H1 (cell line): Measurements from ENCODE around the gene S100A13.

ENCODE experiments used
- BRCA1 ChIP-seq: IDR thresholded peaks from 2 replicates; pipeline ENCODE4 v1.6.1; 2012; ENCODE audit warnings: low read depth, low read length, improper control_type of control experiment
- CHD2 ChIP-seq: IDR thresholded peaks from 2 replicates; pipeline ENCODE4 v1.6.1; 2012; ENCODE audit warnings: low read length, improper control_type of control experiment
- CTCF ChIP-seq, 3 experiments: IDR thresholded peaks; 1 replicate in 2 of 3; 2 replicates in 1 of 3; pipeline versions ENCODE4 v1.5.1 to v1.6.1; 2011; ENCODE audit warnings: low read length in 3 of 3, mild to moderate bottlenecking in 3 of 3, inconsistent platforms in 2 of 3, low read depth in 1 of 3, moderate library complexity in 1 of 3; ENCODE audit not compliant: insufficient read depth in 1 of 3; ENCODE audit errors: control extremely low read depth in 1 of 3
- EP300 ChIP-seq, 2 experiments: IDR thresholded peaks; 1 replicate in 1 of 2; 2 replicates in 1 of 2; pipeline ENCODE4 v1.6.1; 2011 to 2012; ENCODE audit warnings: low read depth in 2 of 2, low read length in 2 of 2, mild to moderate bottlenecking in 2 of 2, borderline replicate concordance in 1 of 2, inconsistent platforms in 1 of 2, moderate library complexity in 1 of 2
- EZH2 ChIP-seq: fragments of 200-600 bp; sonication (generic); IDR thresholded peaks from 2 replicates; pipeline ENCODE4 v1.7.1; 2012; ENCODE audit warnings: low read depth, mild to moderate bottlenecking, moderate library complexity, low read length, inconsistent platforms; ENCODE audit not compliant: severe bottlenecking
- GABPA ChIP-seq: IDR thresholded peaks from 2 replicates; pipeline ENCODE4 v1.6.1; 2011; ENCODE audit warnings: mild to moderate bottlenecking, low read length, moderate library complexity, borderline replicate concordance; ENCODE audit not compliant: insufficient read depth
- MAFK ChIP-seq: IDR thresholded peaks from 2 replicates; pipeline ENCODE4 v1.6.1; 2012; ENCODE audit warnings: low read depth, mild to moderate bottlenecking, improper control_type of control experiment, low read length
- POLR2A ChIP-seq, 2 experiments: IDR thresholded peaks; 1 replicate in 1 of 2; 2 replicates in 1 of 2; pipeline ENCODE4 v1.6.1; 2011; ENCODE audit warnings: low read depth in 2 of 2, low read length in 2 of 2, mild to moderate bottlenecking in 2 of 2; ENCODE audit errors: control extremely low read depth in 1 of 2
- POLR2AphosphoS5 ChIP-seq: IDR thresholded peaks from 2 replicates; pipeline ENCODE4 v1.6.1; 2011; ENCODE audit warnings: low read depth, low read length
- RBBP5 ChIP-seq: IDR thresholded peaks from 2 replicates; pipeline ENCODE4 v1.7.1; 2012; ENCODE audit warnings: low read depth, mild to moderate bottlenecking, inconsistent platforms, low read length, moderate library complexity, borderline replicate concordance
- SIN3A ChIP-seq, 2 experiments: IDR thresholded peaks in 1 of 2; conservative IDR thresholded peaks in 1 of 2; 2 replicates each; pipeline ENCODE4 v1.6.1; 2011 to 2012; ENCODE audit warnings: low read length in 2 of 2, improper control_type of control experiment in 1 of 2, low read depth in 1 of 2, mild to moderate bottlenecking in 1 of 2
- USF2 ChIP-seq: IDR thresholded peaks from 2 replicates; pipeline ENCODE4 v1.6.1; 2011; ENCODE audit warnings: low read length, improper control_type of control experiment

GRCh38 chr1:153646672-153647345 is 19.5 kb upstream of the S100A13 start:
- TF ChIP-seq POLR2AphosphoS5 (no peak), CTCF (IDR thresholded peaks at IDR 0.05; ENCODE audit: control extremely low read depth in 1 of 3, insufficient read depth in 1 of 3, low read depth in 1 of 3, low read length in 3 of 3) (no peak), POLR2A (IDR thresholded peaks at IDR 0.05; ENCODE audit: control extremely low read depth in 1 of 2, low read depth in 2 of 2, low read length in 2 of 2) (no peak; a peak in 1 of 3 replicates), EP300 (IDR thresholded peaks at IDR 0.05; ENCODE audit: borderline replicate concordance in 1 of 2, low read depth in 2 of 2, low read length in 2 of 2) (no peak), USF2 (no peak), SIN3A (conservative IDR thresholded peaks at IDR 0.05 in 1 of 2, IDR thresholded peaks at IDR 0.05 in 1 of 2; ENCODE audit: low read depth in 1 of 2, low read length in 2 of 2) (no peak), RBBP5 (no peak), EZH2 (no peak), BRCA1 (no peak), GABPA (no peak), CHD2 (no peak), MAFK (no peak)
